ENCODE results near the gene TMEM134.
"Not testable (repeated sequence)": the region's sequence is repeated elsewhere in the genome, so short reads cannot be mapped to it uniquely, and the experiment has no call there.

Gene TMEM134

GRCh38 chr11:67468759-67469507 lies at the start of gene TMEM134:
Gene TMEM134, minus strand, starts transcription at chr11:67469251. Its CDS starts 59 bp downstream, at chr11:67469192.
- DNase-seq (ENCODE audit: low read depth in 2 of 2), result peak; percentile 88 to 89

GRCh38 chr11:67517784-67518552 lies 48.9 kb upstream of the TMEM134 start:
- DNase-seq (ENCODE audit: low read depth in 2 of 2), result no peak

- no peak for DNase-seq (ENCODE audit: low read depth in 2 of 2)
Measured at GRCh38 chr11:67516806-67517205, 47.8 kb upstream of the TMEM134 start.

- no peak for DNase-seq (ENCODE audit: low read depth in 2 of 2)
Measured at GRCh38 chr11:67514116-67514515, 45.1 kb upstream of the TMEM134 start.

- not testable (repeated sequence) for DNase-seq (ENCODE audit: low read depth in 2 of 2)
Measured at GRCh38 chr11:67511558-67511957, 42.5 kb upstream of the TMEM134 start.

GRCh38 chr11:67510023-67510345 lies 40.9 kb upstream of the TMEM134 start:
- no peak for DNase-seq (ENCODE audit: low read depth in 2 of 2)

- peak; percentile 96 to 98 for DNase-seq (ENCODE audit: low read depth in 2 of 2)
Measured at GRCh38 chr11:67508486-67509121, 39.6 kb upstream of the TMEM134 start.

GRCh38 chr11:67507864-67508485 lies 38.9 kb upstream of the TMEM134 start, which contains the start of gene CDK2AP2:
Gene CDK2AP2, minus strand, starts transcription at chr11:67508162. Its CDS starts 80 bp downstream, at chr11:67508082.
- DNase-seq (ENCODE audit: low read depth in 2 of 2), result peak; percentile 99

GRCh38 chr11:67507242-67507863 lies 38.3 kb upstream of the TMEM134 start:
- DNase-seq (ENCODE audit: low read depth in 2 of 2), result no peak

- no peak for DNase-seq (ENCODE audit: low read depth in 2 of 2)
Measured at GRCh38 chr11:67506426-67507051, 37.5 kb upstream of the TMEM134 start.

GRCh38 chr11:67505605-67506396 lies 36.8 kb upstream of the TMEM134 start:
- peak; percentile 86 to 93 for DNase-seq (ENCODE audit: low read depth in 2 of 2)

GRCh38 chr11:67504950-67505581 lies 36.0 kb upstream of the TMEM134 start, which contains the start of gene PITPNM1:
Gene PITPNM1, minus strand, starts transcription at chr11:67505363. Its CDS starts 1,183 bp downstream, at chr11:67504180.
- DNase-seq (ENCODE audit: low read depth in 2 of 2), result peak in 1 of 2 donors; percentile 72

- DNase-seq (ENCODE audit: low read depth in 2 of 2), result no peak
Measured at GRCh38 chr11:67504005-67504949, 35.2 kb upstream of the TMEM134 start.

GRCh38 chr11:67503119-67504004 lies 34.3 kb upstream of the TMEM134 start:
- no peak for DNase-seq (ENCODE audit: low read depth in 2 of 2)

- no peak for DNase-seq (ENCODE audit: low read depth in 2 of 2)
Measured at GRCh38 chr11:67502328-67502979, 33.4 kb upstream of the TMEM134 start.

- DNase-seq (ENCODE audit: low read depth in 2 of 2), result no peak
Measured at GRCh38 chr11:67501854-67502253, 32.8 kb upstream of the TMEM134 start.
